Measurements from ENCODE around the gene FAM185A.

FAM185A gene

GRCh38 chr7:102845346-102845745 lies 96.5 kb downstream of the FAM185A start:
- no peak for TF ChIP-seq CTCF (IDR thresholded peaks at IDR 0.05; ENCODE audit: extremely low read depth, missing control alignments)

GRCh38 chr7:102849079-102849478 lies 100.3 kb downstream of the FAM185A start:
- DNase-seq (ENCODE audit: low spot score), result no peak
- no peak for TF ChIP-seq CTCF (IDR thresholded peaks at IDR 0.05; ENCODE audit: extremely low read depth, missing control alignments)

More at GRCh38 chr7:102845346-102845745, 96.5 kb downstream of the FAM185A start:
- no peak for DNase-seq (ENCODE audit: low spot score)

GRCh38 chr7:102849538-102849937 lies 100.7 kb downstream of the FAM185A start:
- no peak for DNase-seq (ENCODE audit: low spot score)
- no peak for TF ChIP-seq CTCF (IDR thresholded peaks at IDR 0.05; ENCODE audit: extremely low read depth, missing control alignments)

- DNase-seq (ENCODE audit: low spot score), result no peak
- no peak for TF ChIP-seq CTCF (IDR thresholded peaks at IDR 0.05; ENCODE audit: extremely low read depth, missing control alignments)
Measured at GRCh38 chr7:102856036-102856435, 107.2 kb downstream of the FAM185A start.
